ENCODE measurements around the gene ENOX2.

Gene ENOX2

DNA sequence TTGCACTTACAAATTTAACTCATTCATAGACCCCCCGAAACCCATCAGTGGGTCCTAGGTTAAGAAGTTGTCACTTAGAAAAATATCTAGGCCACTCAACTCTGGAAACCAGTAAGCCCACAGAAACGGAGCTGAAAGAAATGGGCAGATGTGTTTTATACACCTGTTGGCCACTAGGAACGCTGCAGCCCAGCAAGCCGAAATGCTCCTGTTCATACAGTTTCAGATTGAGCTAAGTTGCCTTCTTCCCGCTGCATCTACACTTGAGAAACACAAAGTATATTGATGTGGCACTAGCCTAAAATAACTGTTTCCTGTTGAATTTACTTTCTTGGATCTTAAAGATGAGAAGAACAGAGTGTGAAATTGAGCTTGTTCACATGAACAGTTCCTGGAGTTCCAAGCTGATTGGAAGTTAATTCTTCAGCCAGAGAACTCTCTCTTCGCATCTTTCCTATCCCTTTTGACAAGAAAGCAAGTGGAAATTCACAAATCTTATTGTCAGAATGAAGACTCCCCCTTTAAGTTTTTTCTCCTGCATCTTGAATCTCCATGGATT is 327.1 kb downstream of the ENOX2 start:
- DNase-seq = peak; percentile 45
- no peaks in the 10 kb centered on the region for H3K27me3 ChIP-seq
- H3K4me3 ChIP-seq (ENCODE audit: low read depth, low read length) = no peak overlapping the region
- no peaks in the 10 kb centered on the region for H3K4me1 ChIP-seq
- H3K9me3 ChIP-seq = no peaks in the 10 kb centered on the region
- TF ChIP-seq, protein P1, sequence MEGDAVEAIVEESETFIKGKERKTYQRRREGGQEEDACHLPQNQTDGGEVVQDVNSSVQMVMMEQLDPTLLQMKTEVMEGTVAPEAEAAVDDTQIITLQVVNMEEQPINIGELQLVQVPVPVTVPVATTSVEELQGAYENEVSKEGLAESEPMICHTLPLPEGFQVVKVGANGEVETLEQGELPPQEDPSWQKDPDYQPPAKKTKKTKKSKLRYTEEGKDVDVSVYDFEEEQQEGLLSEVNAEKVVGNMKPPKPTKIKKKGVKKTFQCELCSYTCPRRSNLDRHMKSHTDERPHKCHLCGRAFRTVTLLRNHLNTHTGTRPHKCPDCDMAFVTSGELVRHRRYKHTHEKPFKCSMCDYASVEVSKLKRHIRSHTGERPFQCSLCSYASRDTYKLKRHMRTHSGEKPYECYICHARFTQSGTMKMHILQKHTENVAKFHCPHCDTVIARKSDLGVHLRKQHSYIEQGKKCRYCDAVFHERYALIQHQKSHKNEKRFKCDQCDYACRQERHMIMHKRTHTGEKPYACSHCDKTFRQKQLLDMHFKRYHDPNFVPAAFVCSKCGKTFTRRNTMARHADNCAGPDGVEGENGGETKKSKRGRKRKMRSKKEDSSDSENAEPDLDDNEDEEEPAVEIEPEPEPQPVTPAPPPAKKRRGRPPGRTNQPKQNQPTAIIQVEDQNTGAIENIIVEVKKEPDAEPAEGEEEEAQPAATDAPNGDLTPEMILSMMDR (IDR thresholded peaks at IDR 0.05; ENCODE audit: low read depth, low read length) = peak; percentile 81
- H3K36me3 ChIP-seq = no peaks in the 10 kb centered on the region

Data from BE2C (cell line).